Tibial artery (tissue), 4 donors: ENCODE data around the gene TEKTIP1.
"Not testable (repeated sequence)": the region's sequence is repeated elsewhere in the genome, so short reads cannot be mapped to it uniquely, and the experiment has no call there.

Experiments used
- DNase-seq, 2 donors: peaks; one replicate each; pipeline ENCODE4 v3.0.0-alpha.2; 2019
- H3K27ac ChIP-seq, 2 donors: fragments of 200-600 bp; sonication (generic) in 1 of 2; 1 replicate in 1 of 2; 2 replicates in 1 of 2; pipeline ENCODE4 v1.5.1; 2018 to 2019; ENCODE audit warnings: mild to moderate bottlenecking in 1 of 2
- H3K27me3 ChIP-seq, 2 donors: fragments of 200-600 bp; sonication (generic) in 1 of 2; one replicate each; pipeline versions ENCODE4 v1.5.1 to v1.6.0; 2016 to 2019
- H3K36me3 ChIP-seq, 3 donors: fragments of 200-600 bp; sonication (generic) in 2 of 3; one replicate each; pipeline ENCODE4 v1.5.1; 2016 to 2019; ENCODE audit warnings: mild to moderate bottlenecking in 2 of 3
- H3K4me1 ChIP-seq, 4 donors: fragments of 200-600 bp; sonication (generic) in 2 of 4; 1 replicate in 3 of 4; 2 replicates in 1 of 4; pipeline ENCODE4 v1.5.1; 2016 to 2019
- H3K4me3 ChIP-seq, 2 donors: fragments of 200-600 bp; sonication (generic) in 1 of 2; 1 replicate in 1 of 2; 2 replicates in 1 of 2; pipeline ENCODE4 v1.5.1; 2018 to 2019; ENCODE audit warnings: mild to moderate bottlenecking in 2 of 2
- H3K9me3 ChIP-seq, 3 donors: fragments of 200-600 bp; sonication (generic) in 1 of 3; one replicate each; pipeline ENCODE4 v1.5.1; 2016 to 2019
- intact Hi-C: fragments of 100-400 bp; cut with DNase I; formaldehyde crosslinking; loops from one replicate; pipeline ENCODE4 v1.15.0; 2023; ENCODE audit warnings: low total_unique reads
- TF ChIP-seq, protein P1 (sequence below), 2 experiments: fragments of 200-600 bp in 1 of 2; fragments of 450-650 bp in 1 of 2; IDR thresholded peaks; one replicate each; pipeline ENCODE4 v1.5.1; 2017 to 2019; ENCODE audit warnings: antibody characterized with exemption in 2 of 2, mild to moderate bottlenecking in 1 of 2, moderate library complexity in 1 of 2

The TEKTIP1 gene

GRCh38 chr19:3528539-3529211 lies 10.3 kb upstream of the TEKTIP1 start:
- DNase-seq = no peak
- no peaks in the 10 kb centered on the region for H3K27me3 ChIP-seq
- H3K9me3 ChIP-seq = no peaks in the 10 kb centered on the region
- H3K4me1 ChIP-seq = no peaks in the 10 kb centered on the region
- TF ChIP-seq, protein P1, sequence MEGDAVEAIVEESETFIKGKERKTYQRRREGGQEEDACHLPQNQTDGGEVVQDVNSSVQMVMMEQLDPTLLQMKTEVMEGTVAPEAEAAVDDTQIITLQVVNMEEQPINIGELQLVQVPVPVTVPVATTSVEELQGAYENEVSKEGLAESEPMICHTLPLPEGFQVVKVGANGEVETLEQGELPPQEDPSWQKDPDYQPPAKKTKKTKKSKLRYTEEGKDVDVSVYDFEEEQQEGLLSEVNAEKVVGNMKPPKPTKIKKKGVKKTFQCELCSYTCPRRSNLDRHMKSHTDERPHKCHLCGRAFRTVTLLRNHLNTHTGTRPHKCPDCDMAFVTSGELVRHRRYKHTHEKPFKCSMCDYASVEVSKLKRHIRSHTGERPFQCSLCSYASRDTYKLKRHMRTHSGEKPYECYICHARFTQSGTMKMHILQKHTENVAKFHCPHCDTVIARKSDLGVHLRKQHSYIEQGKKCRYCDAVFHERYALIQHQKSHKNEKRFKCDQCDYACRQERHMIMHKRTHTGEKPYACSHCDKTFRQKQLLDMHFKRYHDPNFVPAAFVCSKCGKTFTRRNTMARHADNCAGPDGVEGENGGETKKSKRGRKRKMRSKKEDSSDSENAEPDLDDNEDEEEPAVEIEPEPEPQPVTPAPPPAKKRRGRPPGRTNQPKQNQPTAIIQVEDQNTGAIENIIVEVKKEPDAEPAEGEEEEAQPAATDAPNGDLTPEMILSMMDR (IDR thresholded peaks at IDR 0.05) = no peak
- H3K4me3 ChIP-seq = no peak overlapping the region
- H3K36me3 ChIP-seq = peaks cover 58 to 80% (median 78%) of the 10 kb centered on the region in 3 donors
- intact Hi-C loops = no loop called here
- no peak overlapping the region for H3K27ac ChIP-seq

DNA sequence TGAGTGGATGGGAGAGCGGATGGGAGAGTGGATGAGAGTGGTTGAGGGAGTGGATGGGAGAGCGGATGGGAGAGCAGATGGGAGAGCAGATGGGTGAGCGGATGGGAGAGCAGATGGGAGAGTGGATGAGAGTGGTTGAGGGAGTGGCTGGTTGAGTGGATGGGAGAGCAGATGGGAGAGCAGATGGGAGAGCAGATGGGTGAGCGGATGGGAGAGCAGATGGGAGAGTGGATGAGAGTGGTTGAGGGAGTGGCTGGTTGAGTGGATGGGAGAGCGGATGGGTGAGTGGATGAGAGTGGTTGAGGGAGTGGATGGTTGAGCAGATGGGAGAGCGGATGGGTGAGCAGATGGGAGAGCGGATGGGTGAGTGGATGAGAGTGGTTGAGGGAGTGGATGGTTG lies 9.7 kb upstream of the TEKTIP1 start:
- peaks cover 56 to 80% (median 76%) of the 10 kb centered on the region in 3 donors for H3K36me3 ChIP-seq
- intact Hi-C loops, H3K27me3 ChIP-seq, H3K27ac ChIP-seq, H3K4me1 ChIP-seq, H3K9me3 ChIP-seq, DNase-seq, H3K4me3 ChIP-seq: not testable (repeated sequence)

GRCh38 chr19:3530389-3530788 lies 8.6 kb upstream of the TEKTIP1 start:
- Histone ChIP-seq H3K4me1 (no peaks in the 10 kb centered on the region), H3K36me3 (peaks cover 59 to 82% (median 77%) of the 10 kb centered on the region in 3 donors), H3K4me3 (no peak overlapping the region), H3K27me3 (no peaks in the 10 kb centered on the region), H3K27ac (no peak overlapping the region), H3K9me3 (no peaks in the 10 kb centered on the region)
- no peak for DNase-seq
- intact Hi-C loops = loop anchor here (10.0 kb wide), 1 partner anchor 434 kb away; no protein-coding TSS in a partner anchor
- TF ChIP-seq, protein P1 (IDR thresholded peaks at IDR 0.05) = no peak

DNA sequence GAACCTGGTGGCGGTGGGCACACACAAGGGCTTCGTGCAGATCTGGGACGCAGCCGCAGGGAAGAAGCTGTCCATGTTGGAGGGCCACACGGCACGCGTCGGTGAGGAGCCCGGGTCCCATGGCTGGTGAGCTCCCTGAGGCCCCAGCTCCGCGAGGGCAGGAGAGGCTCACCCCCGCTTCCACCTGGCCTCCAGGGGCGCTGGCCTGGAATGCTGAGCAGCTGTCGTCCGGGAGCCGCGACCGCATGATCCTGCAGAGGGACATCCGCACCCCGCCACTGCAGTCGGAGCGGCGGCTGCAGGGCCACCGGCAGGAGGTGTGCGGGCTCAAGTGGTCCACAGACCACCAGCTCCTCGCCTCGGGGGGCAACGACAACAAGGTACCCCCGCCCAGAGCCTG lies 7.3 kb upstream of the TEKTIP1 start:
- no peak for DNase-seq
- intact Hi-C loops = loop anchor here (10.0 kb wide), 1 partner anchor 433 kb away; no protein-coding TSS in a partner anchor
- TF ChIP-seq, protein P1 (IDR thresholded peaks at IDR 0.05) = no peak
- Histone ChIP-seq H3K27ac (no peak overlapping the region), H3K27me3 (no peaks in the 10 kb centered on the region), H3K4me3 (no peak overlapping the region), H3K36me3 (peaks cover 56 to 81% (median 73%) of the 10 kb centered on the region in 3 donors), H3K9me3 (no peaks in the 10 kb centered on the region), H3K4me1 (peaks cover 0 to 7% (median 0%) of the 10 kb centered on the region in 4 donors)

DNA sequence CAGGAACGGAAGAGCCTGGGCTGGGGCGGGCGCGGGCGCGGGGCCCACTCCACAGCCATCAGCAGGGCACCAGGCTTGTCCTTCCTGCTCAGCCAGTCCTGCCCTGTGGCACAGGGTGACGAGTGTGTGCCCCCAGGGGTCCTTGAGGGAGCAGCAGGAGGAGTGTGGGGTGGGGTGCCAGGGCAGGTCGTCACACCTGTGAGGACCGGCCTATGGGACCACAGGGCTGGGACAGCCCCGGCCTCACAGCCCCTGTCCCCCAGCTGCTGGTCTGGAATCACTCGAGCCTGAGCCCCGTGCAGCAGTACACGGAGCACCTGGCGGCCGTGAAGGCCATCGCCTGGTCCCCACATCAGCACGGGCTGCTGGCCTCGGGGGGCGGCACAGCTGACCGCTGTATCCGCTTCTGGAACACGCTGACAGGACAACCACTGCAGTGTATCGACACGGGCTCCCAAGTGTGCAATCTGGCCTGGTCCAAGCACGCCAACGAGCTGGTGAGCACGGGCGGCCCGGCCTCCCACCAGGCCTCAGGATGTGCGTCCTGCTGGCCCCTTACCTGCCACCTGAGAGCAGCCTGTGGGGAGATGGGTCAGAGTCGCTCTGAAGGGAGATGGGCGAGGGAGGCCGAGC lies 6.7 kb upstream of the TEKTIP1 start:
- Histone ChIP-seq H3K9me3 (no peaks in the 10 kb centered on the region), H3K27ac (no peak overlapping the region), H3K4me3 (no peak overlapping the region), H3K36me3 (peaks cover 53 to 75% (median 68%) of the 10 kb centered on the region in 3 donors), H3K27me3 (no peaks in the 10 kb centered on the region), H3K4me1 (peaks cover 0 to 13% (median 0%) of the 10 kb centered on the region in 4 donors)
- intact Hi-C loops = loop anchor here (10.0 kb wide), 1 partner anchor 433 kb away; no protein-coding TSS in a partner anchor
- no peak for DNase-seq
- TF ChIP-seq, protein P1 (IDR thresholded peaks at IDR 0.05) = no peak

DNA sequence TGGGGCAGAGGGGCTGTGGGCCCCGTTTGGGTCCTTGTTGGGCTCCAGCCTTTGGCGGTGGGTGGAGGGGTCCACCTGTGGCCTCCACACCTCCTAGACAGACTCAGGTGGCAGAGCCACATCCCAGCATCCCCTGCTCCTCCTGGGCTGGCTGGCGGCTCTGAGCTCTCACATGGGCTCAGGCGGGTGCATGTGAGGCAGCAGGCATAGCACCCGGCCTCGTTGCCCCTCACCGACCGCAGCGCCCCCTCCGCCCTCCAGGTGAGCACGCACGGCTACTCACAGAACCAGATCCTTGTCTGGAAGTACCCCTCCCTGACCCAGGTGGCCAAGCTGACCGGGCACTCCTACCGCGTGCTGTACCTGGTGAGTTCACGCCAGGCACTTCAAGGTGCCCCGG lies 5.9 kb upstream of the TEKTIP1 start:
- H3K4me3 ChIP-seq = no peak overlapping the region
- peaks cover 0 to 16% (median 0%) of the 10 kb centered on the region in 4 donors for H3K4me1 ChIP-seq
- TF ChIP-seq, protein P1 (IDR thresholded peaks at IDR 0.05) = no peak
- H3K27me3 ChIP-seq = no peaks in the 10 kb centered on the region
- H3K9me3 ChIP-seq = no peaks in the 10 kb centered on the region
- DNase-seq = no peak
- H3K27ac ChIP-seq = no peak overlapping the region
- intact Hi-C loops = loop anchor here (10.0 kb wide), 1 partner anchor 432 kb away; no protein-coding TSS in a partner anchor
- H3K36me3 ChIP-seq = peaks cover 45 to 71% (median 60%) of the 10 kb centered on the region in 3 donors
